Activated gamma-delta T cell (primary cell): ENCODE results near the gene RIPPLY3.
"Not testable (repeated sequence)": the region's sequence is repeated elsewhere in the genome, so short reads cannot be mapped to it uniquely, and the experiment has no call there.

Source experiments
- DNase-seq: peaks from one replicate; lab custom pipeline; 2025; lab: John Stamatoyannopoulos, UW

Gene RIPPLY3

GRCh38 chr21:36981049-36981391 is 25.5 kb upstream of the RIPPLY3 start:
- DNase-seq, result no peak

- no peak for DNase-seq
Observed at GRCh38 chr21:36981977-36982700, 24.4 kb upstream of the RIPPLY3 start.

GRCh38 chr21:36985751-36986594 is 20.5 kb upstream of the RIPPLY3 start:
- DNase-seq, result no peak

- DNase-seq, result no peak
Observed at GRCh38 chr21:36987845-36988244, 18.7 kb upstream of the RIPPLY3 start.

GRCh38 chr21:36988536-36988935 is 18.0 kb upstream of the RIPPLY3 start:
- DNase-seq, result no peak

GRCh38 chr21:36989199-36989698 is 17.3 kb upstream of the RIPPLY3 start:
- DNase-seq, result not testable (repeated sequence)

GRCh38 chr21:36989699-36990507 is 16.6 kb upstream of the RIPPLY3 start:
- DNase-seq, result peak; percentile 74

GRCh38 chr21:36990508-36991205 is 15.8 kb upstream of the RIPPLY3 start:
- no peak for DNase-seq

- DNase-seq, result no peak
Observed at GRCh38 chr21:36992671-36993070, 13.8 kb upstream of the RIPPLY3 start.

GRCh38 chr21:36994501-36995158 is 11.9 kb upstream of the RIPPLY3 start:
- peak; percentile 9 for DNase-seq

GRCh38 chr21:36995285-36995684 is 11.2 kb upstream of the RIPPLY3 start:
- DNase-seq, result not testable (repeated sequence)

GRCh38 chr21:36999131-36999898 is 7.2 kb upstream of the RIPPLY3 start:
- no peak for DNase-seq

- no peak for DNase-seq
Observed at GRCh38 chr21:37000381-37000780, 6.1 kb upstream of the RIPPLY3 start.

- DNase-seq, result no peak
Observed at GRCh38 chr21:37001441-37001840, 5.1 kb upstream of the RIPPLY3 start.

GRCh38 chr21:37002851-37003250 is 3.7 kb upstream of the RIPPLY3 start:
- not testable (repeated sequence) for DNase-seq

- DNase-seq, result not testable (repeated sequence)
Observed at GRCh38 chr21:37003917-37004316, 2.6 kb upstream of the RIPPLY3 start.

- DNase-seq, result no peak
Observed at GRCh38 chr21:37005548-37006485, 685 bp upstream of the RIPPLY3 start.

- no peak for DNase-seq
Observed at GRCh38 chr21:37008724-37009123, 2.2 kb downstream of the RIPPLY3 start.

GRCh38 chr21:37009740-37010341 is 3.3 kb downstream of the RIPPLY3 start:
- DNase-seq, result peak; percentile 14
